ENCODE results near the gene TMEM51. TPM values are rescaled to one million over a fixed set of nuclear protein-coding genes. Genes with fewer than 3 reads are reported as not detected.

The TMEM51 gene
- total RNA-seq, 2 experiments from 2014 or later, result 0.14 to 0.15 TPM

DNA sequence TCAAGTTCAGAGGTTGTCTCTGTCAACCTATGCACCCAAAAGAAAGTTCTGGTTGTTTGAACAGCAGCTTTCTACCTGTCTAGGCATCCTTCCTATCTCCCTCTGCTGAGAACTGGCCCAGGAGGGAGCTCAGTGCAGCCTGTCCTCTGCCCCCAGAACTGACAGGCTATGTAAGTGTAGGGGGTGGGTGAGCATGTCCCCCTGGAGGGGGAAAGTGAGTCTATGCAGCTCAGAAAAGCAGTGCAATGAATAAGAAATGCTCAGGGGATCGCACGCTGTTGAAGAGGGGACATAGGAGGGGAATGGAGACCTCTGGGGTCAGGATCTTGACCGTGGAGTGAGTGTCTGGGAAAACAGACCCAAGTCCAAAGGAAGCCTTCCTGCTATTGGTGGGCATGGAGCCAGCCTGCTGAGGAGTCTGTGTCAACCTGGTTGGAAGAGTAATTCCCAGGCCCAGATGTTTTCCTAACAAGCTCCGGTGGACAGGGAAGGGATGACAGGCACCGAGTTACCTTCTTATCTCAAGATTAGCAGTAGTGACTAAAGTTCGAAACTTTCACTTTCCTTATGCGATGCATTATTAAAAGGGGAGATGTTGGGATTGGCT lies 67.4 kb downstream of the TMEM51 start:
- H3K27me3 Mint-ChIP-seq (ENCODE audit: low read depth), result peaks cover 14% of the 10 kb centered on the region
- CTCF ChIA-PET, result interaction anchor here (0.5 to 0.7 kb wide), 4 partner anchors 14 to 54 kb away, joined by 3 to 5 read pairs (median 3); no protein-coding TSS in a partner anchor
- H3K36me3 Mint-ChIP-seq (ENCODE audit: low read depth), result no peaks in the 10 kb centered on the region
- no peak overlapping the region for H3K4me3 Mint-ChIP-seq
- no peaks in the 10 kb centered on the region for H3K4me1 Mint-ChIP-seq (ENCODE audit: low read depth)
- no peak overlapping the region for H3K27ac Mint-ChIP-seq
- DNase-seq, result no peak
- intact Hi-C loops (cut with micrococcal nuclease), result no loop called here
- H3K9me3 Mint-ChIP-seq, result no peaks in the 10 kb centered on the region

DNA sequence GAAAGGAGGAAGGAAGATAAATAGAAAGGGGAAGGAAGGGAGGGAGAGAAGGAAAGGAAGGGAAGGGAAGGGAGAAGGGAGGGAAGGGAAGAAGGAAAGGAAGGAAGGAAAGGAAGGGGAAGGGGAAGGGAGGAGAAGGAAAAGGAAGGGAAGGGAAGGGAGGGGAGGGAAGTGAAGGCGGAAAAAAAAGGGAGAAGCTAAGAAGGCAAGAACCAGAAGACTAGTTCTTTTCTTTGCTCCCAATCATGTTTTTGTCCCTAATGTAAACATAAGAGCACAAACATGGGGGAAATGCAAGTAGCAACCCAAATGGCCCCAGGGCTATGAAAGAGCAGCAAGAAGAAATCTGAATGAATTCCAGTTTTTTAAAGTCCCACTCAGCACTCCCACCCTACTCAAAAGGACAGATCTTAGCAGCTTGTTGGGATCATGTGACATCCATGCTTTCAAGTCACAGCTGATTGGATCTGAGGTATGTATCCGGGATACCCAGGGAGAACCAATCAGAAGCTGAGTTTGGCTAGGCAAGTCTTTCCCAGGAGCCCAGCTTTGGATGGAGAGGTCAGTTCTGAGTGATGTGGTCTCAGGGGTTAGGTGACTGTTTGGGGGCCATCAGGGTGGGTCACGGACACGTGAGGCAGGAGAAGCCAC lies 69.2 kb downstream of the TMEM51 start:
- intact Hi-C loops (cut with micrococcal nuclease), result no loop called here
- Mint-ChIP-seq H3K27me3 (ENCODE audit: low read depth) (peaks cover 14% of the 10 kb centered on the region), H3K4me1 (ENCODE audit: low read depth) (no peaks in the 10 kb centered on the region), H3K36me3 (ENCODE audit: low read depth) (no peaks in the 10 kb centered on the region), H3K9me3 (no peaks in the 10 kb centered on the region), H3K4me3 (no peak overlapping the region), H3K27ac (no peak overlapping the region)
- no peak for DNase-seq
- CTCF ChIA-PET, result interaction anchor here (0.8 to 0.9 kb wide), 2 partner anchors 9 to 65 kb away, joined by 3 read pairs; no protein-coding TSS in a partner anchor

DNA sequence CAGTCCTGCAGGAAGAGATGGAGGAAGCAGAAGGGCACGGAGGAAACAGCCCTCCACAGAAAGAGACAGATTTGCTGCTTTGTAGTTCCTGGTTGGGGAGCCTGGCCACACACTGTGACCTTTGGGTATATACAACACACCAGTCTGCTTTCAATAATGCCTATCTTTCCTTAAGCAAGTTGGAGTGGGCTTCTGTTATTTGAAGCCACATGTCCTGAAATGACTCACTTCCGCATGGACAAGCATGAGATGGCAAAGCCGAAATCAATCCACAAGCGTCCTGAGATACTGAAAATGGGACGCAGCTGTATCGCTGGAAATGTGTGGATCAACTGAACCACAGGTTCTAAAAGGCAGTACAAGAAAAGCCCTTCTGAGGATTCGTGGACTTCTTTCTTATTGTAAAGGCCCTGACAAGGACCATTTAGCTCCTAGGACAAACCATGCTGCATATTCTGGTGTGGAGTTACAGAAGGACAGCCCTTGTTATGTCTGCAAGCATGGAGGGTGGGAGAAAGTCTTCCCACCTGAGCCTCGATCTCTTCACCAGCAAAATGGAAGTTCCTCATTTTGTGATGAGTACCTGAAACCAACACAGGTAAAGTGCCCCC lies 70.8 kb downstream of the TMEM51 start:
- intact Hi-C loops (cut with micrococcal nuclease), result no loop called here
- Mint-ChIP-seq H3K4me3 (no peak overlapping the region), H3K27ac (no peak overlapping the region), H3K36me3 (ENCODE audit: low read depth) (no peaks in the 10 kb centered on the region), H3K27me3 (ENCODE audit: low read depth) (peaks cover 7% of the 10 kb centered on the region), H3K9me3 (no peaks in the 10 kb centered on the region), H3K4me1 (ENCODE audit: low read depth) (no peaks in the 10 kb centered on the region)
- no peak for DNase-seq
- CTCF ChIA-PET, result no interaction called here

DNA sequence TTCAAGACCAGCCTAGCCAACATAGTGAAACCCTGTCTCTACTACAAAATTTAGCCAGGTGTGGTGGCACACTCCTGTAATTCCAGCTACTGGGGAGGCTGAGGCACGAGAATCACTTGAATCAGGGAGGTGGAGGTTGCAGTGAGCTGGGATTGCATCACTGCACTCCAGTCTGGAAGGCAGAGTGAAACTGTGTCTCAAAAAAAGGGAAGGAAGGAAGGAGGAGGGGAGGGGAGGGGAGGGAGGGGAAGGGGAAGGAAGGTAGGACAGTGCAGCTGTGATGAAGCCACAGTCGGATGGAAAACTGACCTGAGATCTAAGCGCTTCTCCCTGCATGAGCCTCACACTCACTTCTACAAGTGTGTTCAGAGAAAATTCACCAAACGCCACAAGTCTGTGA lies 71.4 kb downstream of the TMEM51 start:
- DNase-seq, result no peak
- Mint-ChIP-seq H3K27me3 (ENCODE audit: low read depth) (peaks cover 5% of the 10 kb centered on the region), H3K9me3 (no peaks in the 10 kb centered on the region), H3K27ac (no peak overlapping the region), H3K4me1 (ENCODE audit: low read depth) (no peaks in the 10 kb centered on the region), H3K4me3 (no peak overlapping the region), H3K36me3 (ENCODE audit: low read depth) (no peaks in the 10 kb centered on the region)
- CTCF ChIA-PET, result interaction anchor here (0.8 kb wide), 1 partner anchor 65 kb away, joined by 3 read pairs; no protein-coding TSS in a partner anchor
- intact Hi-C loops (cut with micrococcal nuclease), result no loop called here

DNA sequence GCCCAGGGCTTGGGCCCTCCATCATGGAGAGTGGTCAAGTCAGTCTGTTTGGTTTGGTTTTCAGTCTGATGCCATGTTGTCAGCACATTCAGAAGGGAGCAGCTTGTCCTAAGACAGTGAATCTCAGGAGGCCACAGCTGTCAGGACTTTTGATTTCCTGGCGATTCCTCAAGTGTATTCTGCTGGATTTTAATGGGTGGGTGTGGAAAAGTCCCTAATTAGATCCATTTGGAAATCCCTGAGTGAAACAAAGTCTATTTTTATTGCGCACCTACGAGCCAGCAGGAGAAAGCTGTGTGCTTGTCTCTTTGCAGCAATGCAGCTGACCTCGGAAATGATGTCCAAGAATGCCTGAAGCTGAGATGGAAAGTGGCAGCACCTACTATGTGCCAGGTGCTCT lies 71.9 kb downstream of the TMEM51 start:
- no peaks in the 10 kb centered on the region for H3K4me1 Mint-ChIP-seq (ENCODE audit: low read depth)
- H3K36me3 Mint-ChIP-seq (ENCODE audit: low read depth), result no peaks in the 10 kb centered on the region
- intact Hi-C loops (cut with micrococcal nuclease), result no loop called here
- no peak overlapping the region for H3K4me3 Mint-ChIP-seq
- CTCF ChIA-PET, result interaction anchor here (0.8 kb wide), 1 partner anchor 65 kb away, joined by 3 read pairs; no protein-coding TSS in a partner anchor
- no peak for DNase-seq
- H3K27ac Mint-ChIP-seq, result no peak overlapping the region
- H3K9me3 Mint-ChIP-seq, result no peaks in the 10 kb centered on the region
- peaks cover 5% of the 10 kb centered on the region for H3K27me3 Mint-ChIP-seq (ENCODE audit: low read depth)

DNA sequence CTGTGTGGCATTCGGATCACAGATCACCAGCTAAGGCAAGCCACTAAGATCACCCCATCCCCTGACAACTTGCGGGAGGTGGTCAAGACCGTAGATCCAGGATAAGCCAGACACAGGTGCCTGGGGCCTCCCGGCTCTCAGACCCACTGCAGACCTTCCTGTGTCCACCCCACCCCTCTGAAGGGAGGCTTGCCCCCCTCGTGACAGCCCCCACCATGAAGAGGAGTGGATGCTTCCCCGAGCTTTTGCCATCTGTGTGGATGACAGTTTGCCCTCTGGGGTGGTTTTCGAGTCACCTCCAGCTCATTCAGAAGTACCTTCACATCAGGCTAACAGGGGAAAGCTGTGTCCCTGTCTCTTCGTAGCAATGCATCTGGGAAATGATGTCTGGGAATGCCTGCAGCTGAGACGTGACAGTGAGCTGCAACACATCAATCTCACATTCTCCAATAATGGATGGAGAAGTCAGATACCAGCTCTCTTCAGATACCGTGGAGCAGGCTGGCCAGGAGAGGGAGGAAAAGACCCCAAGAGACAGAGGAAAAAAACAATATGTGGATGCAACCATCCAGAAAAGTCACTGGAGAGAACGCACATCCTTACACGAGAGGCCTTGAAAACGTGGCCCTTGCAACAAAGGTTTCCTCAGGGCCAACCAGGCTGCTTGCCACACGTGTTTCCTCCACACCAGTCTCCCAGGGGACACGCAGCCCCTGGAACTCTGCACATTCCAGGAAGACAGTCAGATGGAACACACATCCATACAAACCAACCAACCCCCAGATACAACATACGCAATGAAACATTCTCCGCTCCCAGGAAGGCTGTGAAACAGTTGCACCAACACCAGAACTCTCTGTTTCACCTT lies 73.1 kb downstream of the TMEM51 start:
- no peak for DNase-seq
- Mint-ChIP-seq H3K27ac (no peak overlapping the region), H3K9me3 (no peaks in the 10 kb centered on the region), H3K27me3 (ENCODE audit: low read depth) (peaks cover 5% of the 10 kb centered on the region), H3K4me1 (ENCODE audit: low read depth) (peaks cover 9% of the 10 kb centered on the region), H3K4me3 (no peak overlapping the region), H3K36me3 (ENCODE audit: low read depth) (no peaks in the 10 kb centered on the region)
- intact Hi-C loops (cut with micrococcal nuclease), result no loop called here
- CTCF ChIA-PET, result interaction anchor here (0.8 to 1.1 kb wide), 2 partner anchors 21 to 45 kb away, joined by 3 read pairs; no protein-coding TSS in a partner anchor

DNA sequence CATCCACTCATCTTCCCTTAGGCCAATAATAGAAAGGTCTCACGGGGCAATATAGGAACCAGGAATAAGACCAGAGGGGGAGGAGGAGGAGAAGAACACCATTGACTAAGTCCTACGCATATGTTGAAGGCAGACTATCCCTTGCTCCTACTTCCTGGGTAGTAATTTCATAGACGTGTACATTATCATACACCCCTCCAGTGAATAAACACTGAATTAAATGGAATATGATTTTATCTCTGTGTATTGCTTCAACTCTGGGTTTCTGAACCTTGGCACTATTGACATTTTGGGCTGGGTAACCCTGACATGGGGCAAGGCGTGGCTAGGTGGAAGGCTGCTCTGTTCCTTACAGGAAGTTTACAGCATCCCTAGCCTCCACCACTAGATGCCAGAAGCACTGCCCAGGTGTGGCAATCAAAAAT lies 76.2 kb downstream of the TMEM51 start:
- intact Hi-C loops (cut with micrococcal nuclease), result loop anchor here (5.0 kb wide), 1 partner anchor 738 kb away; no protein-coding TSS in a partner anchor
- DNase-seq, result no peak
- Mint-ChIP-seq H3K36me3 (ENCODE audit: low read depth) (no peaks in the 10 kb centered on the region), H3K9me3 (no peaks in the 10 kb centered on the region), H3K27ac (no peak overlapping the region), H3K4me3 (no peak overlapping the region), H3K4me1 (ENCODE audit: low read depth) (peaks cover 21% of the 10 kb centered on the region), H3K27me3 (ENCODE audit: low read depth) (peaks cover 2% of the 10 kb centered on the region)
- CTCF ChIA-PET, result no interaction called here

DNA sequence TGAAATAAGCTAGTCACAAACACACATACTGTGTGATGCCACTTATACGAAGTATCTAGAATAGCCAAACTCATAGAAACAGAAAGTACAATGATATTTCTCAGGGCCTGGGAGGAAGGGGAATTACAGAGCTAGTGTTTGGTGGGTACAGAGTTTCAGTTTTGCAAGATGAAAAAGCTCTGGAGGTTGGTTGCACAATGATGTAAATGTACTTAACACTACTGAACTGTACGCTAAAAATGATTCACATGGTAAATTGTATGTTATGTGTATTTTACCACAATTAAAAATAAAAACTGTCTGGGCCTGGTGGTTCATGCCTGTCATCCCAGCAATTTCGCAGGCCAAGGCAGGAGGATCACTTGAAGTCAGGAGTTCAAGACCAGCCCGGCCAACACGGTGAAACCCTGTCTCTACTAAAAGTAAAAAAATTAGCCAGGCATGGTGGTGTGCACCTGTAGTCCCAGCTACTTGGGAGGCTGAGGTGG lies 78.2 kb downstream of the TMEM51 start:
- Mint-ChIP-seq H3K27me3 (ENCODE audit: low read depth) (peaks cover 7% of the 10 kb centered on the region), H3K9me3 (no peaks in the 10 kb centered on the region), H3K4me3 (no peak overlapping the region), H3K36me3 (ENCODE audit: low read depth) (no peaks in the 10 kb centered on the region), H3K4me1 (ENCODE audit: low read depth) (peaks cover 21% of the 10 kb centered on the region), H3K27ac (no peak overlapping the region)
- intact Hi-C loops (cut with micrococcal nuclease), result loop anchor here (1.0 to 5.0 kb wide), 4 partner anchors 12 to 736 kb away; no protein-coding TSS in a partner anchor
- CTCF ChIA-PET, result interaction anchor here (1.1 to 2.0 kb wide), 4 partner anchors 9 to 39 kb away, joined by 3 to 9 read pairs (median 3); no protein-coding TSS in a partner anchor
- DNase-seq, result peak; percentile 50

DNA sequence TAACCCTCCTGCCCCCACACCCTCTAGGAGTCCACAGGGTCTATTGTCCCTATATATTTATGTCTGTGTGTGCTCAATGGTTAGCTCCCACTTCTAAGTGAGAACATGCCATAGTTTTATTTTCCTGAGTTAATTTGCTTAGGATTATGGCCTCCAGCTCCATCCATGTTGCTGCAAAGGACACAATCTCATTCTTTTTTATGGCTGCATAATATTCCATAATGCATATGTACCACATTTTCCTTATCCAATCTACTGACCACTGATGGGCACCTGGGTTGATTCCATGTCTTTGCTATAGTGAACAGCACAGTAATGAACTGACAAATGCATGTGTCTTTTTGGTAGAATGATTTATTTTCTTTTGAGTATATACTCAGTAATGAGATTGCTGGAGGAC lies 80.1 kb downstream of the TMEM51 start:
- H3K27me3 Mint-ChIP-seq (ENCODE audit: low read depth), result peaks cover 19% of the 10 kb centered on the region
- H3K27ac Mint-ChIP-seq, result no peak overlapping the region
- H3K9me3 Mint-ChIP-seq, result no peaks in the 10 kb centered on the region
- no peak overlapping the region for H3K4me3 Mint-ChIP-seq
- intact Hi-C loops (cut with micrococcal nuclease), result loop anchor here (5.0 kb wide), 1 partner anchor 734 kb away; no protein-coding TSS in a partner anchor
- peaks cover 21% of the 10 kb centered on the region for H3K4me1 Mint-ChIP-seq (ENCODE audit: low read depth)
- H3K36me3 Mint-ChIP-seq (ENCODE audit: low read depth), result no peaks in the 10 kb centered on the region
- CTCF ChIA-PET, result interaction anchor here (1.3 kb wide), 1 partner anchor 18 kb away, joined by 5 read pairs; no protein-coding TSS in a partner anchor
- no peak for DNase-seq

DNA sequence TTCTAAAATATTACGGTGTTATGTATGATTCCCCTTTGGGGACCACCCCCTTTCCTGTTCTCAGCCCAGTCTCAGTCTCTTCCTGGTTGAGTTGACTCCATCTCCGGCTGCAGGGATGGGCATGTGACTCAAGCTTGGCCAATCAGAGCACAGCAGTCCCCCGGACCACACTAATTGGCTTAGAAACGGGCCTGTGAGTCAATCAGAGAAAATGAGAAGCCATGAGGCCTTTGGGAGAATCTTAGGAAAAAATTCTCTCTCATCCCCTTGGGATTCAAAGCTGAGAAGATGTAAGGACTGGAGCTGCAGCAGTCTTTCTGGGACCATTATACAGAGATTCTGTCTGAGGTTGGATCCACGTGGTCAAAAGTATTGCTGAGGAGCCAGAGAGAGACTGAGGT lies 82.8 kb downstream of the TMEM51 start:
- no peak overlapping the region for H3K27ac Mint-ChIP-seq
- intact Hi-C loops (cut with micrococcal nuclease), result no loop called here
- CTCF ChIA-PET, result no interaction called here
- no peaks in the 10 kb centered on the region for H3K9me3 Mint-ChIP-seq
- H3K36me3 Mint-ChIP-seq (ENCODE audit: low read depth), result no peaks in the 10 kb centered on the region
- H3K27me3 Mint-ChIP-seq (ENCODE audit: low read depth), result peaks cover 28% of the 10 kb centered on the region
- no peak for DNase-seq
- H3K4me3 Mint-ChIP-seq, result no peak overlapping the region
- H3K4me1 Mint-ChIP-seq (ENCODE audit: low read depth), result peaks cover 15% of the 10 kb centered on the region

DNA sequence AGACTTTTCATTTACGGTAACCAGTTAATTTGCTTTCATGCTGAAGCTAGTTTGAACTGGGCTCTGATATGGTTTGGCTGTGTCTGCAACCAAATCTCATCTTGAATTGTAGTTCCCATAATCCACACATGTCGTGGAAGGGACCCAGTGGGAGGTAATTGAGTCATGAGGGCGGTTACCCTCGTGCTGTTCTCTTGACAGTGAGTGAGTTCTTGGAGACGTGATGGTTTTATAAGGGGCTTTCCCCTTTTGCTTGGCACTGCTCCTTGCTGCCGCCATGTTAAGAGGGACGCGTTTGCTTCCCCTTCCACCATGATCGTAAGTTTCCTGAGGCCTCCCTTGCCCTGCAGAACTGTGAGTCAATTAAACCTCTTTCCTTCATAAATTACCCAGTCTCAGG lies 83.2 kb downstream of the TMEM51 start:
- Mint-ChIP-seq H3K4me3 (no peak overlapping the region), H3K27ac (no peak overlapping the region), H3K9me3 (no peaks in the 10 kb centered on the region), H3K36me3 (ENCODE audit: low read depth) (no peaks in the 10 kb centered on the region), H3K27me3 (ENCODE audit: low read depth) (peaks cover 31% of the 10 kb centered on the region), H3K4me1 (ENCODE audit: low read depth) (peaks cover 11% of the 10 kb centered on the region)
- intact Hi-C loops (cut with micrococcal nuclease), result no loop called here
- CTCF ChIA-PET, result no interaction called here
- no peak for DNase-seq

DNA sequence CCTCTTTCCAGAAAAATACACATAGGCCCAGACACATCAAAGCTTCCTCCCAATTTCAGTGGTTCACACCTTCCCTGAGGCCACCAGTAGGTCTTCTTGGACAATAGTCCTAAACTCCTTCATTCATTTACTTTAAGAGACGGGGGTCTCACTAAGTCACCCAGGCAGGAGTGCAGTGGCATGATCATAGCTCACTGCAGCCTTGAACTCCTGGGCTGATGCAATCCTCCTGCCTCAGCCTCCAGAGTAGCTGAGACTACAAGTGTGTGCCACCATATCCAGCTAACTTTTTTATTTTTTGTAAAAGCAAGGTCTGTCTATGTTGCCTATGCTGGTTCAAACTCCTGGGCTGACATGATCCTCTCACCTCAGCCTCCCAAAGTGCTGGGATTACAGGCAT lies 85.2 kb downstream of the TMEM51 start:
- intact Hi-C loops (cut with micrococcal nuclease), result no loop called here
- DNase-seq, result no peak
- CTCF ChIA-PET, result no interaction called here
- Mint-ChIP-seq H3K27me3 (ENCODE audit: low read depth) (peaks cover 39% of the 10 kb centered on the region), H3K4me1 (ENCODE audit: low read depth) (peaks cover 7% of the 10 kb centered on the region), H3K27ac (no peak overlapping the region), H3K9me3 (no peaks in the 10 kb centered on the region), H3K36me3 (ENCODE audit: low read depth) (no peaks in the 10 kb centered on the region), H3K4me3 (no peak overlapping the region)
